A549 treated with ZK216348 at 1 μM for 4 hours (cell line): ENCODE measurements around the gene MEI4. TPM values are rescaled to one million over a fixed set of nuclear protein-coding genes. Genes with fewer than 3 reads are reported as not detected.

ENCODE experiments used
- total RNA-seq: library from RNA; stranded (reverse); fragments of 200-300 nt; extraction: Qiagen RNA extraction; gene quantifications from 5 replicates; pipeline ENCODE4 v1.2.3, GENCODE V29; 2022; ENCODE audit warnings: low read depth

The MEI4 gene, protein sequence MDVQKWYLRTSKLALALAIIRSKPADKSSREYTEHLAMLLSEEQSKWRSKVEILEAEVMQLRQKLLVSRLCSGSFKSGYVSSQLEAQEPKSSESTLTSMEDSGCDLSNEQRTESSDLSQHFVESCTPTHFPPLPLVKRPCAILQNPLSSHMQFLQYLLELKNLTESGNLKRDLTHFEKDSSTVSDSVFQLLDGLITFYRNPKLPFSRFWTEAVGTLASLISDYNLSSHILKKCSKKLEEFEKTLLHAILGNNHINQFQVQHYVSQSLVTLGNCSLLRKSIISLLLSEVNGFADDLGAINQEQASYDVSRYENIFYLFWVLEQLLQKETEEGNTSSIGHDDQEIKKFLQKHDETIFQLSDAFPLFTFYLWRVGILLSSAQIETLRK
- not detected in 5 replicates for total RNA-seq

DNA sequence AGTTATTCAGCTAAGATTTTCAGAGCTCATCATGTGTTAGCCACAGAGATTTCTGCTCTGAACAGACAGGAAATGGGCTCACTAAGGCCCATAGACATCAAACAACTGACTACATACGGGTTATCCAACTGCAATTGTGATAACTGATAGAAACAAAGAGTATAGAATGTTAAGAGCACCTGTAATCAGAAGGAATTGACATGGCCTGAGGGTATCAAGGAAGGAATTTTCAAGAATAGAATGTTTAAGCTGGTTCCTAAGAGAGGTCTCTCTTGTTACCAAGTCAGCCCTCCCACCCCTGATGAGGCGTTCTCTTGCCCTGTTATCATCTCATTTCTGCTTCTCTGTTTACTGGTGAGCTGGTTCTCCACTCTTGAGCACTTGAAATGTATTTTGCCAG is at the start of gene MEI4:
Gene MEI4, plus strand, starts transcription at position 301 of the 400 bp plus-strand sequence. CDS start 37,633 bp downstream, outside the sequence.

Other genes starting within 250 kb of the MEI4 start
- 0.12 to 0.22 TPM (median 0.18 TPM) in 5 replicates for gene HTR1B, start 189.5 kb upstream of the MEI4 start, total RNA-seq